GM18508 (cell line): ENCODE data around the gene B4GALNT4.
"Not testable (repeated sequence)": the region's sequence is repeated elsewhere in the genome, so short reads cannot be mapped to it uniquely, and the experiment has no call there.

Experiments
- ATAC-seq: cut with Tn5 transposase; IDR thresholded peaks from one replicate; pipeline ENCODE4 v1.9.1; 2021; ENCODE audit warnings: moderate number of reproducible peaks; ENCODE audit not compliant: insufficient read depth, unreplicated experiment

The B4GALNT4 gene

DNA sequence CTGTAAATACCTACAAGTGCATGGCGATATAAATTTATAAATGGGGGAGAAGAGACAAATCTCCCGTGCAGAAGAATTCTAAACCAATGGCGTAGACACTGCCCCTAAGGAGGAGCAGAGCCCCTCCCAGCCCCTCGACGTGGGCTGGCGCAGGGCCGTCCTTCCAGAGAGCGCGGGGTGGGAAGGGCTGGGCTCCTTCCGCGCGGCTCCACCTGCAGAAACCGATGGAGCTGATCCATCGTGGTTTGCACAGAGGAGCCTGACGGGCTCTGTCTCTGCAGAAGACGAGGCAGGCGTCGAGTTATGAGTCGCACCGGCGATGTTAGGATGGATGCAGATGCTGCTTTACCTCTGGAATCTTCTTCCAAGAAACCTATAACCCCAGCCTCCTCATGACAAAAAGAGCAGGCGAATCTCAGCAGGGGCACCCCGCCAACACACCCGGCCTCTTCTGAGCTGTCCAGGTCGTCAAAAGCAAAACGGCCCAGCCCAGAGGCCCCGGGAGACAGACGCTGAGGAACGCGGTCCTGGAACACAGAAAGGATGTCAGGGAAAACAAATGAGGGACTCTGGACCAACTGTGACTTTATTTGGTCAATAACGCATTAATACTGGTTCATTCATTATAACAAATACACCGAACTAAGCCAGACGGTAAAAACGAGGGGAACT is 11.0 kb upstream of the B4GALNT4 start:
- ATAC-seq, result no peak

DNA sequence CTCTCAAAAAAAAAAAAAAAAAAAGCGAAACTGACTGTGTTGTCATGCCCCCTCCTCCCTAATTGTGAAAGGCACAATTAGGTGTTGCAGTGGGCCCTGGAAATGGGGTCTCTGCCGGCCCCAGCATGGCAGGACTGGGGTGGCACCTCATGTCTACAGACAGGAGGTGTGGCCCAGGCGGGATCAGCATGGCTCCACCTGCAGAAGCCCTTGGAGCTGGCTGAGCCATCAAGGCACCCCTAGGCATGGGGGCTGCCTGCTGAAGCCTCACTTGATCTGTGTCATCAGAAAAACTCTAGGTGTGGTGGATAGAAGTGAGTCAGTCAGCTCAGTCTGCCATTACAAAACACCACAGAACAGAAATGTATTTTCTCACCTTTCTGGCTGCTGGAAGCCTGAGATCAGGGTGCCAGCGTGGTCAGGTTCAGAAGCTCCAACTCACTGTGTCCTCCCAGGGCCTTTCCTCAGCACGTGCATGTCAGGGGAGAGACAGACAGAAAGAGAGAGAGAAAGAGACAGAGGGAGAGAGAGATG is 10.1 kb upstream of the B4GALNT4 start:
- no peak for ATAC-seq

DNA sequence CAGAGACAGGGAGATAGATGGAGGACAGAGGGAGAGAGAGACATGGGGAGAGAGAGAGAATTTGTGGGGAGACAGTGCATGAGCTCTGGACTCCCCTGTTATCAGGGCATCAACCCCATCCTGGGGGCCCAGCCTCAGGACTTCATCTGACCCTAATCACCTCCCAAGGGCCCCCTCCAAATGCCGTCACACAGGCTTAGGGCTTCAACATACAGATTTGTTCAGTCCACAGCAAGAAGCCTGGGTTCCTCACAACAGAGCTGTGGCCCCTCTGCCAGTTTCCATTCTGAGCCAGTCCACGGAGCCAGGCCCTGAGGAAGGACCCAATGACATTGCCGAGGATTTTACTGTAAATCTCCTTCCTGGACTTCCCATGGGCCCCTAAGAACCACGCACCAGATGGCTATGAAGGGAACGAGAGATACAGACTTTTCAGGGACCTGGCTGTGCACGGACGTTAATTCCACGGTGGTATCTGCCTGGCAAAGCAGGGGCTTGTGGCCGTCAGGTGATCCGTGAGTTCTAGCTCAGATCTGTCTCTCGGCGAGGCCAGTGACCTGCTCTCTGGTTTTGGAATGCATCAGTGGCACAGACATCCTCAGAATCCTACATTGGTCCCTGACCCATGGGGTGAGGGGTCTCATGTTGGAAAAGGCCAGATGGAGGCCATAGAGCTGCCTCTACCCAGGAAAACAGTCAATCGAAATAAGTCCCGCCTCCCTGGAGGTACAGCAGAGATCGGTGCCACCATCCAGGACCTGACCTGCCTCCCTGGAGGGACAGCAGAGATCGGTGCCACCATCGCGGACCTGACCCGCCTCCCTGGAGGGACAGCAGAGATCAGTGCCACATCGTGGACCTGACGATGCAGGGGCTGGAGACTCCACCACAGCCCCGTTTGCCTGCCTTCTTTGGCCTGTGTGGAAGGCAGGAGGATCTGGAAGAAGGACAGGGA is 8.7 kb upstream of the B4GALNT4 start:
- no peak for ATAC-seq

DNA sequence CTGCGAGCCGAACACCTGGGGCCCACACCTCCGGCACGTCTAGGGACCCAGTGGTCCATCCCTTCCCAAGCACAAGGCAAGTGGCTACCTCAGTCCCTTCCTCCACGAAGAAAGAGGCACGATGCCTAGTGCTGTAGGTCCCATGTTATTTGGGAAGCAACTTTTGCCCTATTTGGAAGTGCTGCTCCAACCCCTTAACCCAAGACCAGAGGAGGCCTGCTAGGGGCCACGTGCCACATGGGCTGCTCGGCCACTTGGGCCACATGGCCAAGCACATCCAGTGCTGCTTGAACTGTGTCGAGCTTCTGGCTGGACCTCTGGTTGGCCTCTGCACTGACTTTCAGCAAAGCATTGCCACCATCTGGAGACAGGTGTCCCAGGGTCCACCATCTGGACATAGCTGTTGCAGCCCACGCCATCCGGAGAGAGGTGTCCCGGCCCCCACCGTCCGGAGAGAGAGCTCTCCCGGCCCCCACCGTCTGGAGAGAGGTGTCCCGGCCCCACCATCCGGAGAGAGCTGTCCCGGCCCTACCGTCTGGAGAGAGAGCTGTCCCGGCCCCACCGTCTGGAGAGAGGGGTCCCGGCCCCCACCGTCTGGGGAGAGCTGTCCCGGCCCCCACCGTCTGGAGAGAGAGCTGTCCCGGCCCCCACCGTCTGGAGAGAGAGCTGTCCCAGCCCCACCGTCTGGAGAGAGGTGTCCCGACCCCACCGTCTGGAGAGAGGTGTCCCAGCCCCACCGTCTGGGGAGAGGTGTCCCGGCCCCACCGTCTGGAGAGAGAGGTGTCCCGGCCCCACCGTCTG is 6.5 kb upstream of the B4GALNT4 start:
- no peak for ATAC-seq

DNA sequence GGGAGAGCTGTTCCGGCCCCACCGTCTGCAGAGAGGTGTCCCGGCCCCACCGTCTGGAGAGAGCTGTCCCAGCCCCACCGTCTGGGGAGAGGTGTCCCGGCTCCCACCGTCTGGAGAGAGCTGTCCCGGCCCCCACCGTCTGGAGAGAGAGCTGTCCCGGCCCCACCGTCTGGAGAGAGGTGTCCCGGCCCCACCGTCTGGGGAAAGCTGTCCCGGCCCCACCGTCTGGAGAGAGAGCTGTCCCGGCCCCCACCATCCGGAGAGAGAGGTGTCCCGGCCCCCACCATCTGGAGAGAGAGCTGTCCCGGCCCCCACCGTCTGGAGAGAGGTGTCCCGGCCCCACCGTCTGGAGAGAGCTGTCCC is 5.9 kb upstream of the B4GALNT4 start:
- not testable (repeated sequence) for ATAC-seq

DNA sequence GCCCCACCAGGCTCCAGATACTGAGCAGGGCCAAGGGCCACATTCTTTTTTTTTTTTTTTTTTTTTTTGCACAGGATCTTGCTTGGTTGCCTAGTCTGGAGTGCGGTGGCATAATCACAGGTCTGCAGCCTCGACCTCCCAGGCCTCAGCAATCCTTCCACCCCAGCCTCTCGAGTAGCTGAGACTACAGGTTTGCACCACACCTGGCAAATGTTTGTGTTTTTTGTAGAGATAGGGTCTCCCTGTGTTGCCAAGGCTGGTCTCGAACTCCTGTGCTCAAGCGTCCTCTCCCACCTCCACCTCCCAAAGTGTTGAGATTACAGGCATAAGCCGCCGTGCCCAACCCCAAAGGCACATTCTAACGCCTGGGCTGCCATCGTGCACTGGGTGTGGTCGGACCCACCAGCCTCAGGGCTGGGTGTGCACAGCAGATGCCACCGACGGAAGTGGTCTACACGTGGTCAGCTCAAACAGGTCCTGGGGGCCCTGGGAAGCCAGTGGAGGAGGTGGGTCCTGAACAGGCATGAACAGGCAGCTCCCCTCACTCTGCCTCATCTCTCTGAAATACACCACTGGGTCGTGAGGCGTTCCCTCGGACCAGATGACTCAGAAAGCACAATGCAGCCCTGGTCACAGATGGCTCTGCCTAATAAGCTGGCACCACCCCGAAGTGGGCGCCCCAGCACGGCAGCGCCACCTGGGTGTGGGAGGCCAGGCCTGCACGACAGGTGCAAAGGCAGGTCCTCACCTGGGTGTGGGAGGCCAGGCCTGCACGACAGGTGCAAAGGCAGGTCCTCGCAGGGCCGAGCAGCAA is 5.1 kb upstream of the B4GALNT4 start:
- no peak for ATAC-seq

DNA sequence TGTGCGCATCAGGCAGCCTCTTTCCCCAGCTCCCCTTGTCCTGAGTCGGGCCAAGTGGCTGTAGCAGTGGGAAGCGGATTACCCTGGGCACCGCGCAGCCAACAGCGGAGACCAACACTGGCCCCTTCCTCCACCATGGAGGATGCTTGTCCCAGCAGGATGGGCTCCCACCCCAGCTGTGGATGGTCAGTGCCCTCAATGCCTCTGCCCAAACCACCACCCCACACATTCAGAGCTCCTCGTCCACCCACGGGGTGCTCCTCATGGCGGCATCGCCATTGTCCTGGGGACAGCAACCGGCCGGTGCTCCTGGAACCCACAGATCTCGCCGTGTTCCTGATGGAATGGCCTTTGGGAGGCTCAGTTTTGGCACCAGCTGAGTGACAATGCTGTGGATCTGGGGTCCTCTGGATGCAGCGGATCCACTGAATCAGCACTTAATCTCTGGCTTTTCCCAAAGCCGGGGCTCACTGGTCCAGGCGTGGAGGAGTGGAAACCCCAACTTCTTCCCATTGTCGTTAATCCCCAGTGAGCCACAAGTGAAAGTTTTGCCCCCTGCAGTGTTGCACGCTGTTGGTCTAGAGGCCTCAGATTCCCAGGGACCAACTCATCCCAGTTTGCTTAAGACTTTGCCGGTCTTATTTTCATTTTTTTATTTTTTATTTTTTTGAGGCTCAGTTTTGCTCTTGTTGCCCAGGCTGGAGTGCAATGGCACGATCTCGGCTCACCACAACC is 4.1 kb upstream of the B4GALNT4 start:
- no peak for ATAC-seq

DNA sequence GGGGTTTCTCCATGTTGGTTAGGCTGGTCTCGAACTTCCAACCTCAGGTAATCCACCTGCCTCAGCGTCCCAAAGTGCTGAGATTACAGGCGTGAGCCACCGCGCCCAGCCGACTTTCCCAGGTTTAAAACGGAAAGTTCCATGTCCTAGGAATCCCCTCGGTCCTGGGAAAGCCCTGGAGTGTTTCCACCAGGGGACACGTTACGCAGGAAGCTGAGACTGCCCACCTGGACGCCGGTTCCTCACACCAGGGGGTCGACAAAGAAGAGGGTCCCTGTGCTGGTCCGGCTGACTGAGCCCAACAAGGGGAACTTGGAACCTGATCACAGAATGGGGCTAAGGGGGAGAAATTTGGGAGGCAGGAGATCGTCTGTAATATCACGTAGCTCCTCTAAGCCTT is 3.5 kb upstream of the B4GALNT4 start:
- ATAC-seq, result no peak

DNA sequence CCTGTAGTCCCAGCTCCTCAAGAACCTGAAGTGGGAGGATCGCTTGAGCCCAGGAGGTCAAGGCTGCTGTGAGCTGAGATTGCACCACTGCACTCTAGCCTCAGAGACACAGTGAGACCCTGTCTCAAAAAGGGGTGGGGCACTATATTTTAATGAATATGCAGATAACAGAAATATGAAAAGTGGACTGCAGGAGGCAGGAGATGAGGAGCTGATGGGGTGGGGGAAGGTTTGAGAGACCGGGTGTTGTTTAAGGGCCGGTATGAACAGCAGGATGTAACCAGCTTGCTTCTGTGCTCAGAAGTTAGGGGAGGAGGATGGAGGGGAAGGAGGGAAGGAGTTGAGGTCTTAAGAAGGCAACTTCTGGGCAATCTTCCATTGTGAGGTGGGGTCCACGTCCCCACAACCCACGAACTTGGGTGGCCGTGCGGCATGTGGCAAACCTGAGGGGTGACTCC is 1.3 kb upstream of the B4GALNT4 start:
- ATAC-seq, result no peak

DNA sequence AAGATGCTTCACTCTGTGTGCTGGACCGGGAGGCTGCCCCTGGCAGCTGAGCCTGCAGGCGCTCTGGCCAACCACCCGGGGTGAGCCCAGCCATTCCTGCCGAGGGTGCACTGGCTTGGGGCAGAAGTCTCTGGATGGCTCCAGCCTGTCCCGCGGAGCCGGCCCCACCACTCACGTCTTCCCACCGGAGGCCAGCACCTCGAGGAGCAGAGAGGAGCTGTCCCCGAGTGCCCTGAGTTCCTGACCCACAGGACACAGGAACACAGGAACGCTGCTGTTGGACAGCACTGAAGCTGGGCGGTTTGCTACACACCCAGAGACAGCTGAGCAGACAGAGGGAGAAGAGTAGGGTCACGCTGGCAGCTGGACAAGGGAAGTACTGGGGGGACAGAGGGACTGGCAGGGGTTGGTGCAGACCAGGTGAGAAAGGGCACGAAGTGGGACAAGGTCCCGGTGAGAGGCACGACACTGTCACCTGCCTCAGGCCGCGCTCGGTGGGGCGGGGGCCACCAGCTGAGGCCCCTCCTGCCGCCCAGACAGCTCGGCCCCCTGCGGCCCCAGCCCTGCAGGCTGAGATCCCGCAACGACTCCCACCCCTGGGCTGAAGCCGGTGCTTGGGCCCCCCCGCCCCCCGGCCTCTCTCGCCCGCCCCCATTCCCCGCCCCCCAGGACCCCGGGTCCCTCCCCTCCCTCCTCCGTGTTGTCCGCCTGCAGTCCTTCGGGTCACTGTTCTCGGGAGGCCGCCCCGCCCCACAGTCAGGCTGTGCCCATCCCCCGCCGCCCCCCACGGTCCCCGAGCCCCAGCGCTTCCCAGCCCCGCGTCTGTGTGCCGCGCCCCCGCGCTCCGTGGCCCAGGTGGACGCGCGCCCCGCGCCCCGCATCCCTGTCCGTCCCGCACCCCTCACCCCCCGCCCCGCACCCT is 624 bp upstream of the B4GALNT4 start:
- no peak for ATAC-seq

DNA sequence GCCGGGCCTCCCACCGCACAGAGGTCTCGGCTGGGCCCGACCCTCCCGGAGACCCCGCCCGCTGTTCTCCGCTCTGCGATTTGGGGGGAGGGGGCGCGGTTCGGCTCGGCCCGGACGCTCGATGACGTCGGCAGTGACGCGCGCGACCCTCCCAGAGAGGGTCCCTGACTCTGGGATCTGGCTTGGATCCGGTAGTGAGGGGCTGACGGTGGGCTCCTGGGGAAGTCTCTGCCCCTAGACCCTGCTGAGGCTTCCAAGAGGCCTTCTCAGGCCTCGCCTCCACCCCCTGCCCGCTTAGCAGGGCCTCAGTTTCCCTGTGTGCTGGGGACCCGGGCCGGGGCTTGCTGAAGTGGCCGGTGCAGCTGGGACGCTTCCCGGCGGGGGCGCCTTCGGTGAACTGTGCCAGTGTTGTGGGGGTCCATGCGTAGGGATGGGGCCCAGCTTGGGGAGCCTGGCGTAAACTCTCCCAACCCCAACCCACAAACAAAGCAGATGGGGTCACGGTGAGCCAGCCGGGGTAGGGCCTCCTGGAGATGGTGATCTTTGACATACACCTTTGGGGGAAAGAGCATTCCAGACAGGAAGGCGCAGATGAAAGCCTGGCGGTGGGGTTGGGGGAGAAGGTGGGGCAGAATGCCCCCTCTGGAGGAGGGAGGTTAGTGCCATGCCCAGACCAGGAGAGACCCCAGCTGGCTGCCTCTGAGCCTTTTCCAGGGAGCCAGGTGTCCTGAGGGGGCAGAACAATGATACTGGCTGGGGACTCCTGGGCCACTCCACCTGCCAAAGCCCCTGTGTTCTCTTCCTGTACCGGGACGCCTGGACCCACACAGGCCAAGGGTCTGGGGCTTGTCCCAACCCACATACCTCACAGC is 1.0 kb downstream of the B4GALNT4 start:
- ATAC-seq, result no peak

DNA sequence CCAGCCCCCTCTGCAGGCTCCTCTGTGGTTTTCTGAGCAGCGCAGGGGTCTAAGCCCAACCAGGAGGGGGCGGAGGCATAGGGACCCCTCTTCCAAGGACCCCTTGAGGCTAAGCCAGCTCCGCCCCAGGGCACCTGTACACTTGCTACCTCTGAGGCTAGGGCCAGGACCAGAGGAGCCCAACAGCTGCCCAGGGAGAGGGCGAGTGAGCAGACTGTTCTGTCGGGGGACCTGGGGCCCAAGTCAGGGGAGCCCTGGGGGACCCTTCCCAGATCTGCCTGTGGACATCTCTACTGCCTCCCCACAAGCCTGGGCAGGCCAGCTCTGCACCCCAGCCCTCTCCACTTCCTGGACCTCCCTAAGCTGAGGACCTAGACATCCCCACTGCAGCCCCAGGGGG is 1.8 kb downstream of the B4GALNT4 start:
- ATAC-seq, result no peak

DNA sequence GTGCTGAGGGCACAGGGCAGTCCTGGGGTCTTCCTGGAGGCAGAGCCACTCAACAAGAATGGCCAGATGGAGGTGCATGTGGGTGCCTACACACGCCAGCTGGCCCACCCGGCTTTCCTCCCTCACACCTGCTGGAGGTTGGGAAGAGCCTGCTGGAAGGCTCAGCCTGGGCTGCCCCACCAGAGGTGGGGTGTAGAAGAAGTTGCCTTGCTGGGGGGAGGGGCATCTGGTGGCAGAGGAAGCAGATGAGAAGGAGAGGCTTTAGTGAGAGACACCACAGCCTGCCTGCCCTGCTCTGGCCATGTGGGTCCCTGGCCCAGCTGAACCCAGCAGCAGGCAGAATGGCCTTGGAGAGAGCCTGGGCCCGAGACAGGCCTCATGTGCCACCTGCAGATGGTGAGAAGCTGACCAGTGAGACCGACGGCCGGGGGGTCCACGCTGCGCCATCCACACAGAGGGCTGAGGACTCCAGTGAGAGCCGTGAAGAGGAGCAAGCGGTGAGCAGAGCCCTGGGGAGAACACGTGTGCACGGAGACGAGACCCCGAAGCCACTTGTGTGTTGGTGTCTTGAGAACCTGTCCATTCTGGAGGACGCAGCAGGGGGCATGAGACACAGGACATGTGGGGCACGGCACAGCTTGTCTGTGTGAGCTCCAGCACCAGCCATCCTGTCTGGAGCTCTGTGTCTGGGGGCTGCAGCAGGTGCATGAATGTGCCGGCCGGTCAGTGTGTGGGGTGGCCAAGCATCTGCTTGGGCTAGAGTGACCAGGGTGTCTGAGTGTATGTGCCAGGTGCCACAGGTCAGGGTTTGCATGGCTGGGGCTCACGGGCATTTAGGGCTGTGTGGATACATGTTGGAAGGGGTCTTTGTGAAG is 2.7 kb downstream of the B4GALNT4 start:
- ATAC-seq, result no peak

DNA sequence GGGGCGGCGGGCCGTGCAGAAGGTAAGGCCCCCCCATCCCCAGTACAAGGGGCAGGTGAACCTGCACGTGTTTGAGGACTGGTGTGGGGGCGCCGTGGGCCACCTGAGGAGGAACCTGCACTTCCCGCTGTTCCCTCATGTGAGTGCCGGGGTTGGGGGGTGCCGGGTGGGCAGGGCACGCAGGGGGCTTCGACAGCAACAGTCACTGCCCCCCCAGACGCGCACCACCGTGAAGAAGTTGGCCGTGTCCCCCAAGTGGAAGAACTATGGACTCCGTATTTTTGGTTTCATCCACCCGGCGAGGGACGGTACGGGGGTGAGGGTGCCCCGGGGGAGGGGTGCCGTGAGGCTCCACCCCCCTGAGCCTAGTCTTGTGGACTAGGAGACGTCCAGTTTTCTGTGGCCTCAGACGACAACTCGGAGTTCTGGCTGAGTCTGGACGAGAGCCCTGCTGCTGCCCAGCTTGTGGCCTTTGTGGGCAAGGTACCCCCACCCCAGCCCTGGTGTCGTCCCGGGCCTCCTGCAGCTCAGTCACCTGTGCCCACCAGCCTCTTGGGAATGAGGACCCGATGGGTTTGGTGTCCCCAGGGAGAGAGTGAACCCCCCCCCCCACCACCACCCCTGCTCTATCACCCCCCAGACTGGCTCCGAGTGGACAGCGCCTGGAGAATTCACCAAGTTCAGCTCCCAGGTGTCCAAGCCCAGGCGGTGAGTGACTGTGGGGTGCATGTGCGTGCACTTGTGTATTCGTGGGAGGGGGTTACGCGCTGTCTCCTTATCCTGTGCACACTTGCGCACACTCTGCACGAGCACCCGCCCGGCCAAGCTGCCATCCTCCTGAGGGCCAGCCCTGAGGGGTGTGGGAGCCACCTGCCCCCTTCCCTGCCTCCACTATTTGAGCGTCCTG is 3.8 kb downstream of the B4GALNT4 start:
- ATAC-seq, result no peak
